Measurements from ENCODE around the gene LIMCH1. TPM values are rescaled to one million over a fixed set of nuclear protein-coding genes. Genes with fewer than 3 reads are reported as not detected.

LIMCH1 gene
- polyA plus RNA-seq, 1 of the 3 experiments (the other 2 are of a cell fraction) = 1.2 TPM

- WGBS (ENCODE audit: low lambda C conversion rate) = 60% methylated on average over 3 of the region's 4 CpGs
- ChIA-PET POLR2A (no interaction called here), CTCF (no interaction called here)
- H3K4me2 ChIP-seq = no peak overlapping the region
- TF ChIP-seq JUND (IDR thresholded peaks at IDR 0.05) (no peak), NFIC (IDR thresholded peaks at IDR 0.05; ENCODE audit: borderline replicate concordance) (no peak), SIN3A (IDR thresholded peaks at IDR 0.05; ENCODE audit: borderline replicate concordance, low read depth, low read length) (no peak), EZH2phosphoT487 (IDR thresholded peaks at IDR 0.05; ENCODE audit: borderline replicate concordance, low read depth) (no peak), RFX5 (IDR thresholded peaks at IDR 0.05; ENCODE audit: low read length) (no peak), FOSL2 (IDR thresholded peaks at IDR 0.05; ENCODE audit: borderline replicate concordance, low read depth) (no peak), TAF1 (IDR thresholded peaks at IDR 0.05; ENCODE audit: borderline replicate concordance, low read depth, low read length) (no peak), USF1 (IDR thresholded peaks at IDR 0.05; ENCODE audit: borderline replicate concordance, low read depth) (no peak), YY1 (IDR thresholded peaks at IDR 0.05; ENCODE audit: low read depth) (no peak), GATA2 (CRISPR knock-in tag; IDR thresholded peaks at IDR 0.05) (no peak), POLR2AphosphoS5 (IDR thresholded peaks at IDR 0.05; ENCODE audit: low read depth, low read length) (no peak), EP300 (IDR thresholded peaks at IDR 0.05; ENCODE audit: borderline replicate concordance in 1 of 2, low read depth in 1 of 2, low read length in 1 of 2) (no peak), USF2 (IDR thresholded peaks at IDR 0.05; ENCODE audit: borderline replicate concordance, low read depth, low read length) (no peak)
- no peaks in the 10 kb centered on the region for H3K9me2 ChIP-seq
- no peak overlapping the region for H3K4me3 ChIP-seq (ENCODE audit: low read depth in 2 of 2, low read length in 1 of 2)
- no peak overlapping the region for H3K27ac ChIP-seq (ENCODE audit: low read depth in 2 of 2, low read length in 1 of 2)
- no peaks in the 10 kb centered on the region for H3F3A ChIP-seq (replicated peaks; ENCODE audit: insufficient read depth)
- no peaks in the 10 kb centered on the region for H3K79me2 ChIP-seq (ENCODE audit: insufficient read depth)
- H3K9ac ChIP-seq = no peak overlapping the region
- no peaks in the 10 kb centered on the region for H3K9me3 ChIP-seq
- DNase-seq = no peak
- H3K27me3 ChIP-seq (ENCODE audit: insufficient read depth) = no peaks in the 10 kb centered on the region
- no peaks in the 10 kb centered on the region for H3K4me1 ChIP-seq (ENCODE audit: control insufficient read depth in 1 of 2, insufficient read depth in 2 of 2, low read depth in 1 of 2, low read length in 1 of 2)
- H2AFZ ChIP-seq (ENCODE audit: low read depth) = no peak overlapping the region
- H4K20me1 ChIP-seq (ENCODE audit: insufficient read depth) = no peaks in the 10 kb centered on the region
- H3K36me3 ChIP-seq (replicated peaks in 1 of 2; ENCODE audit: control insufficient read depth in 1 of 2, insufficient read depth in 2 of 2, low read length in 1 of 2) = no peaks in the 10 kb centered on the region
These were observed 20.8 kb upstream of the LIMCH1 start for GRCh38 chr4:41517121-41517520.

GRCh38 chr4:41517747-41518146, 20.2 kb upstream of the LIMCH1 start:
- Histone ChIP-seq H3K4me1 (ENCODE audit: control insufficient read depth in 1 of 2, insufficient read depth in 2 of 2, low read depth in 1 of 2, low read length in 1 of 2) (no peaks in the 10 kb centered on the region), H3K79me2 (ENCODE audit: insufficient read depth) (no peaks in the 10 kb centered on the region), H2AFZ (ENCODE audit: low read depth) (no peak overlapping the region), H3K4me2 (no peak overlapping the region), H3K4me3 (ENCODE audit: low read depth in 2 of 2, low read length in 1 of 2) (no peak overlapping the region), H3K9me2 (no peaks in the 10 kb centered on the region), H3K27me3 (ENCODE audit: insufficient read depth) (no peaks in the 10 kb centered on the region), H3K36me3 (replicated peaks in 1 of 2; ENCODE audit: control insufficient read depth in 1 of 2, insufficient read depth in 2 of 2, low read length in 1 of 2) (no peaks in the 10 kb centered on the region), H3K9me3 (no peaks in the 10 kb centered on the region), H3F3A (replicated peaks; ENCODE audit: insufficient read depth) (no peaks in the 10 kb centered on the region), H3K9ac (no peak overlapping the region), H4K20me1 (ENCODE audit: insufficient read depth) (no peaks in the 10 kb centered on the region), H3K27ac (ENCODE audit: low read depth in 2 of 2, low read length in 1 of 2) (no peak overlapping the region)
- TF ChIP-seq NFIC (IDR thresholded peaks at IDR 0.05; ENCODE audit: borderline replicate concordance) (no peak), PBX3 (IDR thresholded peaks at IDR 0.05) (no peak), NRF1 (IDR thresholded peaks at IDR 0.05; ENCODE audit: low read depth, low read length) (no peak), GATA2 (CRISPR knock-in tag; IDR thresholded peaks at IDR 0.05) (no peak), TEAD4 (IDR thresholded peaks at IDR 0.05; ENCODE audit: borderline replicate concordance, insufficient read depth) (no peak), CTCF (IDR thresholded peaks at IDR 0.05) (no peak), GABPA (IDR thresholded peaks at IDR 0.05; ENCODE audit: low read depth) (no peak), USF2 (IDR thresholded peaks at IDR 0.05; ENCODE audit: borderline replicate concordance, low read depth, low read length) (no peak)
- no peak for DNase-seq
- CTCF ChIA-PET = no interaction called here
- WGBS (ENCODE audit: low lambda C conversion rate) = 48% methylated on average over 1 of the region's 1 CpG
- POLR2A ChIA-PET = no interaction called here
